ENCODE measurements around the gene FAM227B. TPM values are rescaled to one million over a fixed set of nuclear protein-coding genes. Genes with fewer than 3 reads are reported as not detected.
A peak's percentile ranks its signal among the peaks of the same experiment; 100 is the strongest.

Gene FAM227B
- total RNA-seq, 1 donor: 5.6 TPM

- H3K4me3 ChIP-seq (ENCODE audit: low read depth, low read length): no peak overlapping the region
- TF ChIP-seq CTCF (IDR thresholded peaks at IDR 0.05; ENCODE audit: insufficient read depth, low read length): no peak
- peak; percentile 95 for DNase-seq (ENCODE audit: low read depth)
Observed at GRCh38 chr15:49282366-49282765, 338.3 kb downstream of the FAM227B start.

GRCh38 chr15:49279521-49280456, 340.8 kb downstream of the FAM227B start:
- DNase-seq (ENCODE audit: low read depth): no peak
- H3K4me3 ChIP-seq (ENCODE audit: low read depth, low read length): no peak overlapping the region
- no peak for TF ChIP-seq CTCF (IDR thresholded peaks at IDR 0.05; ENCODE audit: insufficient read depth, low read length)

GRCh38 chr15:49278751-49279150, 341.9 kb downstream of the FAM227B start:
- DNase-seq (ENCODE audit: low read depth): no peak
- TF ChIP-seq CTCF (IDR thresholded peaks at IDR 0.05; ENCODE audit: insufficient read depth, low read length): no peak
- H3K4me3 ChIP-seq (ENCODE audit: low read depth, low read length): no peak overlapping the region

Other genes starting within 250 kb of the FAM227B start
- 87.9 and 97.7 TPM in 2 replicates for gene FGF7, start 197.6 kb downstream of the FAM227B start, total RNA-seq (ENCODE audit: low replicate concordance)
- gene DTWD1, start 230 bp upstream of the FAM227B start, total RNA-seq (ENCODE audit: low replicate concordance): 12.5 and 47.0 TPM in 2 replicates

Measured in fibroblast of the aortic adventitia (primary cell).